Neuronal stem cell (in vitro differentiated cells): ENCODE measurements around the gene CAMTA1.
A peak's percentile ranks its signal among the peaks of the same experiment; 100 is the strongest.

ENCODE experiments used
- DNase-seq: peaks from one replicate; pipeline ENCODE4 v3.0.0-alpha.2; 2013; ENCODE audit warnings: low spot score
- H2AFZ ChIP-seq: one replicate; pipeline ENCODE4 v1.6.1; 2013; ENCODE audit warnings: mild to moderate bottlenecking, low read length, inconsistent platforms
- H2AK5ac ChIP-seq: 2 replicates; pipeline ENCODE4 v1.6.1; 2013; ENCODE audit warnings: low read depth, mild to moderate bottlenecking, inconsistent platforms, low read length, moderate library complexity, mixed read lengths
- H2BK120ac ChIP-seq: 2 replicates; pipeline ENCODE4 v1.6.1; 2013; ENCODE audit warnings: low read depth, mild to moderate bottlenecking, inconsistent platforms, low read length, moderate library complexity, mixed read lengths
- H2BK12ac ChIP-seq: one replicate; pipeline ENCODE4 v1.6.1; 2013; ENCODE audit warnings: low read length, inconsistent platforms
- H2BK15ac ChIP-seq: 2 replicates; pipeline ENCODE4 v1.6.1; 2013; ENCODE audit warnings: mild to moderate bottlenecking, low read length, inconsistent platforms, mixed read lengths
- H2BK5ac ChIP-seq: one replicate; pipeline ENCODE4 v1.6.1; 2013; ENCODE audit warnings: inconsistent platforms, mild to moderate bottlenecking, low read length, moderate library complexity
- H3K14ac ChIP-seq: one replicate; pipeline ENCODE4 v1.6.1; 2013; ENCODE audit warnings: low read length, inconsistent platforms
- H3K18ac ChIP-seq: 2 replicates; pipeline ENCODE4 v1.6.1; 2013; ENCODE audit warnings: low read length, inconsistent platforms
- H3K23ac ChIP-seq: 2 replicates; pipeline ENCODE4 v1.6.1; 2013; ENCODE audit warnings: low read depth, mild to moderate bottlenecking, mixed read lengths, low read length, inconsistent platforms; ENCODE audit not compliant: poor library complexity
- H3K27ac ChIP-seq: replicated peaks from 3 replicates; pipeline ENCODE4 v1.5.1; 2013; ENCODE audit warnings: low read length, inconsistent platforms
- H3K27me3 ChIP-seq, 3 experiments: 2 replicates each; pipeline ENCODE4 v1.6.1; 2013; ENCODE audit warnings: low read length in 3 of 3, mild to moderate bottlenecking in 2 of 3, inconsistent platforms in 1 of 3, low read depth in 1 of 3, mixed read lengths in 1 of 3, moderate library complexity in 1 of 3; ENCODE audit not compliant: control insufficient read depth in 3 of 3, insufficient read depth in 3 of 3
- H3K36me3 ChIP-seq, 2 donors: replicated peaks in 1 of 2; 2 replicates each; pipeline ENCODE4 v1.6.1; 2013; ENCODE audit warnings: low read length in 2 of 2; ENCODE audit not compliant: control insufficient read depth in 2 of 2, insufficient read depth in 2 of 2
- H3K4ac ChIP-seq: 2 replicates; pipeline ENCODE4 v1.6.1; 2013; ENCODE audit warnings: inconsistent platforms, mild to moderate bottlenecking, low read length, moderate library complexity
- H3K4me1 ChIP-seq, 2 donors: 1 replicate in 1 of 2; 2 replicates in 1 of 2; pipeline ENCODE4 v1.6.1; 2013; ENCODE audit warnings: low read length in 2 of 2, low read depth in 1 of 2; ENCODE audit not compliant: control insufficient read depth in 2 of 2, insufficient read depth in 1 of 2
- H3K4me2 ChIP-seq: one replicate; pipeline ENCODE4 v1.6.1; 2013; ENCODE audit warnings: mild to moderate bottlenecking, low read length, inconsistent platforms; ENCODE audit not compliant: insufficient read depth, poor library complexity, severe bottlenecking
- H3K4me3 ChIP-seq, 2 donors: 2 replicates each; pipeline ENCODE4 v1.5.1; 2013; ENCODE audit warnings: low read length in 2 of 2, mild to moderate bottlenecking in 2 of 2, inconsistent platforms in 1 of 2, moderate library complexity in 1 of 2
- H3K79me1 ChIP-seq: one replicate; pipeline ENCODE4 v1.6.1; 2013; ENCODE audit warnings: low read depth, mild to moderate bottlenecking, inconsistent platforms, low read length, moderate library complexity
- H3K9ac ChIP-seq: one replicate; pipeline ENCODE4 v1.6.1; 2013; ENCODE audit warnings: mild to moderate bottlenecking, low read depth, low read length, inconsistent platforms; ENCODE audit not compliant: poor library complexity
- H3K9me3 ChIP-seq, 2 donors: replicated peaks in 1 of 2; 2 replicates each; pipeline versions ENCODE3 to v1.6.1; 2013; ENCODE audit warnings: low read length in 2 of 2, mild to moderate bottlenecking in 2 of 2, inconsistent platforms in 1 of 2, low read depth in 1 of 2, mixed read lengths in 1 of 2, moderate library complexity in 1 of 2; ENCODE audit not compliant: control insufficient read depth in 2 of 2, insufficient read depth in 1 of 2
- H4K8ac ChIP-seq: one replicate; pipeline ENCODE4 v1.6.1; 2013; ENCODE audit warnings: low read depth, mild to moderate bottlenecking, inconsistent platforms, low read length, moderate library complexity
- H4K91ac ChIP-seq: one replicate; pipeline ENCODE4 v1.6.1; 2013; ENCODE audit warnings: low read length, low read depth, mild to moderate bottlenecking, inconsistent platforms; ENCODE audit not compliant: poor library complexity
- WGBS, 2 donors: extraction: QIAGEN DNeasy Blood & Tissue Kit; methylation state at CpG; one replicate each; pipeline ENCODE4 v1.1.7; 2013; ENCODE audit warnings: missing lambda C conversion rate in 2 of 2, mixed read lengths in 1 of 2; ENCODE audit not compliant: insufficient read length in 2 of 2, insufficient replicate concordance in 1 of 2; ENCODE audit errors: extremely low coverage in 2 of 2; 5-methylcytosine and 5-hydroxymethylcytosine counted together

Gene CAMTA1

GRCh38 chr1:7292036-7292681 lies 506.9 kb downstream of the CAMTA1 start:
- Histone ChIP-seq H3K27me3 (peaks cover 0 to 5% (median 0%) of the 10 kb centered on the region in 3 experiments), H3K4me3 (no peak overlapping the region), H2BK15ac (no peak overlapping the region), H3K4me1 (peaks cover 0 to 11% of the 10 kb centered on the region in 2 donors), H3K4ac (no peak overlapping the region), H2BK120ac (no peak overlapping the region), H4K8ac (no peak overlapping the region), H3K9me3 (peaks cover 0 to 2% of the 10 kb centered on the region in 2 donors), H2BK5ac (no peak overlapping the region), H3K27ac (no peak overlapping the region), H3K14ac (no peak overlapping the region), H4K91ac (no peak overlapping the region), H3K36me3 (no peaks in the 10 kb centered on the region), H3K18ac (no peak overlapping the region), H2AK5ac (no peak overlapping the region), H3K23ac (no peak overlapping the region), H3K9ac (no peak overlapping the region), H3K79me1 (no peaks in the 10 kb centered on the region), H2BK12ac (no peak overlapping the region), H3K4me2 (no peak overlapping the region), H2AFZ (no peak overlapping the region)
- DNase-seq, result no peak
- no CpG with 5 or more reads among the region's 10 CpGs for WGBS, 2 donors

- no CpG with 5 or more reads among the region's 17 CpGs for WGBS, 2 donors
- Histone ChIP-seq H3K4ac (no peak overlapping the region), H3K9ac (no peak overlapping the region), H2AFZ (no peak overlapping the region), H3K36me3 (no peaks in the 10 kb centered on the region), H3K27me3 (peaks cover 0 to 7% (median 0%) of the 10 kb centered on the region in 3 experiments), H2BK120ac (no peak overlapping the region), H3K14ac (no peak overlapping the region), H3K18ac (peak overlapping the region; percentile 1), H2BK5ac (no peak overlapping the region), H3K4me1 (peaks cover 0 to 11% of the 10 kb centered on the region in 2 donors), H4K91ac (no peak overlapping the region), H3K4me3 (no peak overlapping the region), H2BK15ac (no peak overlapping the region), H3K4me2 (no peak overlapping the region), H3K79me1 (no peaks in the 10 kb centered on the region), H4K8ac (no peak overlapping the region), H3K27ac (no peak overlapping the region), H3K23ac (no peak overlapping the region), H2AK5ac (no peak overlapping the region), H2BK12ac (no peak overlapping the region), H3K9me3 (peaks cover 0 to 2% of the 10 kb centered on the region in 2 donors)
- DNase-seq, result no peak
Observed at GRCh38 chr1:7292714-7293419, 507.6 kb downstream of the CAMTA1 start.

- Histone ChIP-seq H3K27me3 (peaks cover 0 to 18% (median 0%) of the 10 kb centered on the region in 3 experiments), H3K27ac (no peak overlapping the region), H2BK12ac (no peak overlapping the region), H3K4me3 (no peak overlapping the region), H3K36me3 (no peaks in the 10 kb centered on the region), H4K8ac (no peak overlapping the region), H3K14ac (no peak overlapping the region), H3K23ac (no peak overlapping the region), H3K18ac (peak overlapping the region; percentile 51), H2AFZ (no peak overlapping the region), H2BK15ac (no peak overlapping the region), H3K79me1 (no peaks in the 10 kb centered on the region), H3K9me3 (peaks cover 0 to 3% of the 10 kb centered on the region in 2 donors), H3K9ac (no peak overlapping the region), H2AK5ac (no peak overlapping the region), H4K91ac (no peak overlapping the region), H3K4ac (no peak overlapping the region), H2BK5ac (no peak overlapping the region), H2BK120ac (no peak overlapping the region), H3K4me1 (peaks cover 0 to 12% of the 10 kb centered on the region in 2 donors), H3K4me2 (no peak overlapping the region)
- no CpG with 5 or more reads among the region's 16 CpGs for WGBS, 2 donors
- no peak for DNase-seq
Observed at GRCh38 chr1:7293702-7294629, 508.7 kb downstream of the CAMTA1 start.
